Limb (tissue), 2 donors: ENCODE measurements around the gene SRRM3.
"Not testable (repeated sequence)": the region's sequence is repeated elsewhere in the genome, so short reads cannot be mapped to it uniquely, and the experiment has no call there.

Experiments used
- DNase-seq, 2 donors: peaks; one replicate each; pipeline ENCODE4 v3.0.0-alpha.2; 2016; ENCODE audit errors: extremely low spot score in 2 of 2

Gene SRRM3

DNA sequence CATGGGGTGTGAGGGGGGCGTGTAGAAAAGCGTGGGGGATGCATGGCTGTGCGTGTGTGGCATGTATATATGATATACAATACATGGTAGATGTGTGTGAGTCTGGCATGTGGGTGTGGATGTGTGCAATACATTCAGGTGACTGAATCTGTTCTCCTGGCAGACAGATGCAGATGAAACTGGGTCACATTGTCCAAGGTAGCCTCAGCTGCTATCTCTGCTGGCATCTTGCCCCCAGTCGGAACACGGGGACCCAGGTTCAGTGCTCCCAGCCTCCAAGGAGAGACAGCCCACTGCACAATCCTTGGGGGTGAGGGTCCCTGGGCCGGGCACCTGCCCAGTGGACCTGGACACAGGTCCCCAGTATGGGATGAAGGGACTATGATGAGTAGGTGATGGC, 12.4 kb upstream of the SRRM3 start:
- DNase-seq: no peak

DNA sequence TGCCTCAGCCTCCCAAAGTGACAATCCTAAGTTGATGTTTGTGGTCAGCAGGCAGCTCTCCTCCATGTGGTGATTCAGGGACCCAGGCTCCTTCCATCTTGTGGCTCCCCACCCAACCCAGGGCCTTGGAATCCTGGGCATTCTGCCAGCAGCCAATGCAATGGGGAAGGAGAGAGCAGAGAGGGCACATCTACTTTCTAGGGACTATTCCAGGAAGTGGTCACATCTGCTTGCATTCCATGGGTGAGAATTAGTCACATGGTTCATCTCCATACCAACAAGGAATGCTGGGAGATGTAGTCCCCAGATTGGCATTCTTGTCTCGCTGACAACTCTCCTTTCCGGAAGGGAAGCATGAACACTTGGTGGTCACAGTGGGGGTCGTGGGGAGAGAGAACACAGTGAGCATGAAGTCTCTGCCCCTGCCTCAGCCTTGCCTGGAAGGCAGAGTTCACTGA, 9.9 kb upstream of the SRRM3 start:
- DNase-seq: peak in 1 of 2 donors; percentile 43

DNA sequence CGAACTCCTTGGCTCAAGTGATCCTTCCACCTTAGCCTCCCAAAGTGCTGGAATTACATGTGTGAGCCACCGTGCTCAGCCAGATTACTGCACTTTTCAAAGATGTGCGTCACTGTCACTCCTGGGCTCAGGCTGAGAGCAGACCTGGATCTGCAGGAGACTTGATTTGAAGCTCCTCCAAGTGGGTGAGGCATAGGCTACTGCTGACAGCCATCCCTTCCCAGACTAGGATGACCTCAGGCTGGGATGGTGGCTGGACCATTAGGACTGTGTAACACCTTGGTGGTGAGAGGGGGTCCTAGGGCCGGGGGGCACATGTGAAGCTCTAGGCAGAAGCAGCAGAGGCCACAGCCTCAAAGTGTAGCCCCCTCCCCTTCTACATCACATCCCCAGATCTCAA, 8.2 kb upstream of the SRRM3 start:
- DNase-seq: no peak

GRCh38 chr7:76193883-76194282, 7.8 kb upstream of the SRRM3 start:
- DNase-seq: peak in 1 of 2 donors; percentile 50

- DNase-seq: no peak
These were observed 4.9 kb upstream of the SRRM3 start for GRCh38 chr7:76196786-76197185.

DNA sequence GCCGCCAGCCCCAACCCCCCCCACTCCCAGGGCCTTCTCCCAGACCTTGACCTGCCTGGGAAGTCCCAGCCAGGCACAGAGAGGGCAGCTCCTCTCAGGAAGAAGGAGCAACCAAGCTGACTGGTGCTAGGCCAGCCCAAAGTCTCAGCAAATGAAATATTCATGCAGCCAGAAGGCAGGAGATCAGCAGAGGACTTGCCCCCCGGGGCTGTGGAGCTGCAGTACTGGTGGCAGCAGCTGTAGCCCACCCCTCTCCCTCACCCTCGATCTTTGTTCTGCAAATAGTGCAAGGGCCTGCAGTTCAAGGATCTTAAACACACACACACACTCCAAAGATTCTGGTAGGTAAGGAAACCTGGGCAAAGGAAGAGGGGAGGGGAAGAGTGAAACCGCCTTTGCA, 3.5 kb upstream of the SRRM3 start:
- DNase-seq: no peak

DNA sequence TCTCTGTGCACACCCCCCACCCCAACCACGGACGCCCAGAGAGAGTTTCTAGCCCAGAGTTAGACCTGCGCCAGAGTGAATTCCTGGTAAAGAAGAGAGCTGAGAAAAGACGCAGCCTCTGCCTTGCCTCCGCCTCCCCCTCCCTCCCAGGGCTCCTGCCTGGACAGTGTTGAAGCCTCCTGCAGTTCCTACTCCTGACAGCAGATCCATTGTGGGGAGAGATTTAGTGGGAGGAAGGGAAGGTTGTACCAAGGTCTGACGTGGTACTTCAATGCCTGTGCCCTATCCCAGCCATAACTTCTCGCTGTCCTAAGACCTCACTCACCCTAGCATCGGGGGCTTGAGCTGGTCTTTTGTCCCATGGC, 952 bp downstream of the SRRM3 start:
- no peak for DNase-seq

GRCh38 chr7:76204147-76204546, 2.5 kb downstream of the SRRM3 start:
- DNase-seq: no peak

DNA sequence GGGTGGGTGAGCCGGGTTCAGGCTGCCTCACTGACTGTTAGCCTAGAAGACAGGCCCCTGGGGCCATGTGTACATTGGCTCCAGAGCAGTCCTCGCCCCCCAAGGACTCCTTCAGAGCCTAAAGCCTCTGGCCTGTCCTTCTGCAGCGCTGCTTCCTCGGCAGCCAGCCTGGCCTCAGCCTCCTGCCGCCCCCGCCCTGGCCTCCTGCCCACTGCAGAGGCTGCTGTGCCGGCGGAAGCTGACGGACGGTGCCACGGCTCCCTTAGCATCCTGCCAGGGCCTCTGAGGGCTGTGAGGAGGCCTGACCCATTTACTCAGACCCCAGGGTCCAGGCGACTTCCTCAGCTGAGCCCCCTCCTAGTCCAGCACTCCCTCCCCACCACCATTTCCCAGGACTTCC, 4.9 kb downstream of the SRRM3 start:
- no peak for DNase-seq

DNA sequence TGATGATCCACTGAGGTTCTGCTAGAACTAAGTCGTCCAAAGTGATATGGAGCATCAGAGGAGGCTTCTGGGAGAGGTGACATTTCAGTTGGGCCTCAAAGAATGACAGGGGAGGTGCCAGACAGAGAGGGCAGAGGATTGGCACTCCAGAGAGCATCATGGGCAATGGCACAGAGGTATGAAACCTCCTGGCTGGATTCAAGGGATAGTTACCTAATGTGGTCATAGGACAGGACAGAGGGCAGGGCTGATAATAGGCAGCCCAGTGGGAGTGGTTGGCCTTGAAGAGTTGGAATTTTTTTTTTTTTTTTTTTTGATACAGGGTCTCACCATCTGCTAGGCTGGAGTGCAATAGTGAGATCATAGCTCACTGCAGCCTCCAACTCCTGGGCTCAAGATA, 7.6 kb downstream of the SRRM3 start:
- no peak for DNase-seq

- DNase-seq: no peak
These were observed 9.5 kb downstream of the SRRM3 start for GRCh38 chr7:76211216-76211615.

GRCh38 chr7:76215349-76215748, 13.7 kb downstream of the SRRM3 start:
- not testable (repeated sequence) for DNase-seq

- peak in 1 of 2 donors; percentile 38 for DNase-seq
These were observed 14.8 kb downstream of the SRRM3 start for GRCh38 chr7:76216381-76217082.

- no peak for DNase-seq
These were observed 16.4 kb downstream of the SRRM3 start for GRCh38 chr7:76217942-76218566.

GRCh38 chr7:76220185-76221057, 18.7 kb downstream of the SRRM3 start:
- DNase-seq: peak in 1 of 2 donors; percentile 69

DNA sequence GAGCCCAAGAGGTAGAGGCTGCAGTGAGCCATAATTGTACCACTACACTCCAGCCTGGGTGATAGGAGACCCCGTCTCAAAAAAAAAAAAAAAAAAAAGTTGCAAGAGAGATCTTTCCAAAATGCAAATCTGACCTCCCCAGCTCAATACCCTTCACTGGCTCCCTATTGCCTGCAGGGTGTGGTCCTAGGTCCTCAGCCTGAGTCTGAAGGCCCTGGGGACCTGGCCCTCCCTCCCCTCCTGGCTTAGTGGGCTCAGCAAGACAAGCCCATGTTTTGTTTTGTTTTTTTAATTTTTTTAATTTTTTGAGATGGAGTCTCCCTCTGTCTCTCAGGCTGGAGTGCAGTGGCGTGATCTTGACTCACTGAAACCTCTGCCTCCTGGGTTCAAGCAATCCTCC, 20.6 kb downstream of the SRRM3 start:
- no peak for DNase-seq

GRCh38 chr7:76222839-76223238, 21.1 kb downstream of the SRRM3 start:
- no peak for DNase-seq

DNA sequence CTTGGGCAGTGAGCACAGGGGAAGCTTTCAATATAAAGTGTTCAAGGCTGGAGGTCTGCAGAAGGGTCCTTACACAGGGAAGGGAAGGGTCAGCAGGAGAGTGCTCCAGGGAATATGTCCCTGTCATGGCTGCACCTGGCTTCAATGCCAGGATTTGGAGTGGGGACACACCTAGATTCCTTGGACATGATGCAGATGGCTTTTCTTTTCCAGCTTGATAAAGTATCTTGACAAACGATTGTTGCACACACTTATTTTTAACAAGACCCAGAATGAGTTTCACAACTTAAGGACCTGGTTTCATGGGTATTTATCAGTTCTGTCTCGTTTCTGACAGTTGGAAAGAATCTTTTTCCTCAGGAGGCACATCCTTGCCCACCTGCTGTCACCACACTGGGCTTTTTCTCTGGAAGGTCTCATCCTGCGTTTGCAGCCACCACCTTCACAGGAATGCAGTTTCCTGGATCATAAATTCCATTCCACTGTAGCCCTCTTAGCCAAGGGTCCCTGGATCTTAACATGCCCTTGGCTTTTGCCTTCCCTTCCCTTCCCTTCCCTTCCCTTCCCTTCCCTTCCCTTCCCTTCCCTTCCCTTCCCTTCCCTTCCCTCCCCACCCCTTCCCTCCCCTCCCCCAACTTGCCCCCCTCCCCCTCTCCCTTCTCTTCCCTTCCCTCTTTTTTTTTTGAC, 21.7 kb downstream of the SRRM3 start:
- no peak for DNase-seq

- no peak for DNase-seq
These were observed 23.0 kb downstream of the SRRM3 start for GRCh38 chr7:76224695-76225094.

DNA sequence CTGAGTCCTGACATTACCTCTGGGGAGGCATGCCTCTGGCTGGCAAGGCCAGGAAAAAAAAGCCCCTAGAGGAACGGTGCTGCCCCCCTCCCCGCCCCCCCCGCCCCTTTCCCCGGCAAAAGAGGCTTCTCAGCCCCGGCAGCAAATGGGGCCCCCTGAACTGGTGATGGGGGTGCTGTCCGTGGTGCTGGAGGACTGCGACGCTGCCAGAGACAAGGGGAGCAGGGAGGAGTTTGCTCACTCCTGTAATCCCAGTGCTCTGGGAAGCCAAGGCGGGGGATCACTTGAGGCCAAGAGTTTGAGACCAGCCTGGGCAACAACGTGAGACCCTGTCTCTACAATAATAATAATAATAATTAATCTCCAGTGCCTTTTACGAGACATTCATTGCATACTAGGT, 23.7 kb downstream of the SRRM3 start:
- DNase-seq: peak; percentile 25 to 78

- no peak for DNase-seq
These were observed 24.3 kb downstream of the SRRM3 start for GRCh38 chr7:76225951-76226350.
